HUES64 (cell line): ENCODE measurements around the gene B9D1.
"Not testable (repeated sequence)": the region's sequence is repeated elsewhere in the genome, so short reads cannot be mapped to it uniquely, and the experiment has no call there.

Experiments used
- H3K27ac ChIP-seq: 2 replicates; pipeline ENCODE4 v1.7.0; 2013; ENCODE audit warnings: low read depth, low read length, inconsistent platforms
- H3K27me3 ChIP-seq: 2 replicates; pipeline ENCODE4 v1.6.1; 2013; ENCODE audit warnings: mild to moderate bottlenecking, low read length; ENCODE audit not compliant: insufficient read depth
- H3K36me3 ChIP-seq: 2 replicates; pipeline ENCODE4 v1.6.1; 2013; ENCODE audit warnings: mild to moderate bottlenecking, low read length; ENCODE audit not compliant: insufficient read depth
- H3K4me1 ChIP-seq: 2 replicates; pipeline ENCODE4 v1.6.1; 2013; ENCODE audit warnings: mild to moderate bottlenecking, low read length, moderate library complexity; ENCODE audit not compliant: insufficient read depth
- H3K4me3 ChIP-seq: 2 replicates; pipeline ENCODE4 v1.5.1; 2013; ENCODE audit warnings: mild to moderate bottlenecking, low read length, moderate library complexity
- H3K9ac ChIP-seq: 2 replicates; pipeline ENCODE4 v1.6.1; 2013; ENCODE audit warnings: mild to moderate bottlenecking, low read depth, low read length
- H3K9me3 ChIP-seq: 2 replicates; pipeline ENCODE4 v1.6.1; 2013; ENCODE audit warnings: low read depth, low read length; ENCODE audit not compliant: insufficient read depth
- WGBS: fragments of 150-250, 120-280 bp; methylation state at CpG from one replicate; pipeline ENCODE4 v1.1.7; 2013; ENCODE audit warnings: missing lambda C conversion rate; 5-methylcytosine and 5-hydroxymethylcytosine counted together

The B9D1 gene

GRCh38 chr17:19353401-19353800 is 9.1 kb downstream of the B9D1 start:
- not testable (repeated sequence) for H3K4me3 ChIP-seq, H3K9me3 ChIP-seq, H3K4me1 ChIP-seq, H3K27ac ChIP-seq, H3K9ac ChIP-seq, H3K27me3 ChIP-seq
- peaks cover 11% of the 10 kb centered on the region; the same call in 1 of the 2 replicates for H3K36me3 ChIP-seq
- 92% methylated on average over 11 of the region's 11 CpGs for WGBS

GRCh38 chr17:19348806-19349205 is 13.7 kb downstream of the B9D1 start:
- Histone ChIP-seq H3K27me3 (no peaks in the 10 kb centered on the region), H3K4me3 (no peak overlapping the region), H3K9ac (no peak overlapping the region), H3K36me3 (peaks cover 8% of the 10 kb centered on the region; the same call in 1 of the 2 replicates), H3K27ac (no peak overlapping the region), H3K4me1 (no peaks in the 10 kb centered on the region), H3K9me3 (no peaks in the 10 kb centered on the region)
- 98% methylated on average over 9 of the region's 9 CpGs for WGBS

GRCh38 chr17:19348081-19348650 is 14.4 kb downstream of the B9D1 start:
- Histone ChIP-seq H3K27me3 (no peaks in the 10 kb centered on the region), H3K9ac (no peak overlapping the region), H3K27ac (no peak overlapping the region), H3K9me3 (no peaks in the 10 kb centered on the region), H3K4me3 (no peak overlapping the region), H3K36me3 (peaks cover 8% of the 10 kb centered on the region; the same call in 1 of the 2 replicates), H3K4me1 (no peaks in the 10 kb centered on the region)
- WGBS: 93% methylated on average over 9 of the region's 9 CpGs

- Histone ChIP-seq H3K4me1 (no peaks in the 10 kb centered on the region), H3K36me3 (peaks cover 8% of the 10 kb centered on the region; the same call in 1 of the 2 replicates), H3K9ac (0 out of 2 replicates have a peak overlapping the region, but pooled peaks have one; percentile 3), H3K9me3 (no peaks in the 10 kb centered on the region), H3K27ac (no peak overlapping the region), H3K27me3 (no peaks in the 10 kb centered on the region), H3K4me3 (no peak overlapping the region)
- 94% methylated on average over 13 of the region's 13 CpGs for WGBS
Observed at GRCh38 chr17:19347323-19348080, 15.0 kb downstream of the B9D1 start.

GRCh38 chr17:19346351-19347255 is 15.9 kb downstream of the B9D1 start:
- Histone ChIP-seq H3K4me3 (no peak overlapping the region), H3K27ac (no peak overlapping the region), H3K4me1 (peaks cover 4% of the 10 kb centered on the region; the same call in 1 of the 2 replicates), H3K27me3 (no peaks in the 10 kb centered on the region), H3K36me3 (peaks cover 8% of the 10 kb centered on the region; the same call in 1 of the 2 replicates), H3K9ac (0 out of 2 replicates have a peak overlapping the region, but pooled peaks have one; percentile 3), H3K9me3 (no peaks in the 10 kb centered on the region)
- WGBS: 91% methylated on average over 19 of the region's 19 CpGs

- peaks cover 8% of the 10 kb centered on the region; the same call in 1 of the 2 replicates for H3K36me3 ChIP-seq
- no peak overlapping the region for H3K27ac ChIP-seq
- no peak overlapping the region for H3K4me3 ChIP-seq
- no peaks in the 10 kb centered on the region for H3K9me3 ChIP-seq
- H3K9ac ChIP-seq: no peak overlapping the region
- no peaks in the 10 kb centered on the region for H3K27me3 ChIP-seq
- H3K4me1 ChIP-seq: peaks cover 4% of the 10 kb centered on the region; the same call in 1 of the 2 replicates
- WGBS: 95% methylated on average over 13 of the region's 13 CpGs
Observed at GRCh38 chr17:19345486-19346350, 16.8 kb downstream of the B9D1 start.

GRCh38 chr17:19345067-19345460 is 17.5 kb downstream of the B9D1 start:
- H3K27ac ChIP-seq: no peak overlapping the region
- 93% methylated on average over 7 of the region's 7 CpGs for WGBS
- H3K9ac ChIP-seq: no peak overlapping the region
- no peak overlapping the region for H3K4me3 ChIP-seq
- peaks cover 8% of the 10 kb centered on the region; the same call in 1 of the 2 replicates for H3K36me3 ChIP-seq
- no peaks in the 10 kb centered on the region for H3K27me3 ChIP-seq
- peaks cover 4% of the 10 kb centered on the region; the same call in 1 of the 2 replicates for H3K4me1 ChIP-seq
- H3K9me3 ChIP-seq: no peaks in the 10 kb centered on the region

- Histone ChIP-seq H3K36me3 (peaks cover 8% of the 10 kb centered on the region; the same call in 1 of the 2 replicates), H3K4me1 (peaks cover 7% of the 10 kb centered on the region), H3K27ac (no peak overlapping the region), H3K9me3 (no peaks in the 10 kb centered on the region), H3K9ac (no peak overlapping the region), H3K4me3 (no peak overlapping the region), H3K27me3 (no peaks in the 10 kb centered on the region)
- 96% methylated on average over 40 of the region's 40 CpGs for WGBS
Observed at GRCh38 chr17:19344311-19345066, 18.0 kb downstream of the B9D1 start.

- H3K9ac ChIP-seq: no peak overlapping the region
- WGBS: 91% methylated on average over 13 of the region's 13 CpGs
- H3K4me3 ChIP-seq: no peak overlapping the region
- no peak overlapping the region for H3K27ac ChIP-seq
- no peaks in the 10 kb centered on the region for H3K9me3 ChIP-seq
- H3K27me3 ChIP-seq: no peaks in the 10 kb centered on the region
- peaks cover 14% of the 10 kb centered on the region for H3K4me1 ChIP-seq
- peaks cover 8% of the 10 kb centered on the region; the same call in 1 of the 2 replicates for H3K36me3 ChIP-seq
Observed at GRCh38 chr17:19343671-19344151, 18.8 kb downstream of the B9D1 start.
